Eye (tissue), 1 donor: ENCODE measurements around the gene EIF3D.

Experiments
- DNase-seq: peaks from one replicate; pipeline ENCODE4 v3.0.0-alpha.2; 2015

EIF3D gene

DNA sequence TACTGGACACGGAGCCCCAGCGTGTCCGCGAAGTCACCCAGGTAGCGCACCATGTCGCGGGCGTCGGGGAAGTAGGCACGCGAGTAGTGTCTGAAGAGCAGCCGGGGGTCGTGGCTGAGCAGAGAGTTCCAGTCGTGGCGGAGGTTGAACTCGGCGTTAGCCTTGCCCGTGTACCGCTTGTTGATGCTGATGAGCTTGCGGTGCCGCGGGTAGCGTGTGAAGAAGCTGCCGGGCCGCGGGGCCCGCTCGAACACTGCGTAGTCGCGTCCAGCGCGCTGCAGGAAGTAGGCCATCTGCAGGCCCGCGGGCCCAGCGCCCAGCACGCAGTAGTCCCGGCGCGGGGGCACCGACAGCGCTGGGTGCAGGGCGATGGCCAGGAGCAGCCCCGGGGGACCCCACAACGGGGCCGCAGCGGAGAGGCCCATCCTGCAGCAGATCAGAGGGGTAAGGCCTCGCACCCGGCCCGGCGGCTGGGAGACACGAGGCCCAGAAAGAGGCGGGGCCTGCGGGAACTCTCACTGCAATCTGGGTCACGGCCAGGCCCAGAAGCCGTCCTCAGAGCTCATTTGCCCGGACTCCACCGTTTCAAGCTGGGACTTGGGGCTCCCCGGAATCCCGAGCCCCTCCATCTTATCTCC, 22.8 kb downstream of the EIF3D start:
- no peak for DNase-seq

DNA sequence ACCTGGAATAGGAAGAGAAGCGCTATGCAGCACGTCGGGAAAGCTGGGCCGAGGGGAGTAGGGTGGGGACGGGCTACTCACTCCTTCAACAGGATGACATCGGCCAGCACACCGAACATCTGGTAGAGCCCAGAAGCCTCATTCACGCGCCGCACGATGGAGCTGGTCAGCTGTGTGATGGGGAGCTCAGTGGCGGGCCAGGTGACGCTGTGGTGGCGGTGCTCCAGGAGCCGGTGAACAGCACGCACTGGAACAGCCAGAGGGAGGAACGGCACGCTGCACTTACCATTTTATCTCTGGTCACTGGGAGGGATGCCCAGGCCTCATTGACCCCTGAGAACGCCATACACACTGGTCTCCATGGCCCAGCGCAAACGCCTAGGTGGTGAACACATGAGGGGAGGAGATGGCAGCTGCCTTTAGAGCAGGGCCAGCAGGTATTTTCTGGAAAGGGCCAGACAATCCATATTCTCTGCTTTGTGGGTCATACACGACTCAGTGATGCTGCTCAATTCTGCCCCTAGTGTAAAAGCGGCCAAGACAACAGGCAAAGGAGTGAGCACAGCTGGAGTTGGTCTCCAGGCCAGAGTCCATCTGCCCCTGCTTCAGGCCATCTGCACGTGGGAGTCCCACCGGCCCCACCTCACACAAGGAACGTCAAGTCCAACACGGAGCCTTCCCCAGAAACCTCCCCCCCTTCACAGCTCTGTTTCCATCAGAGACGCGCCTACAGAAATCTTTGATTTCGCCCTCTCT, 30.9 kb downstream of the EIF3D start:
- DNase-seq: no peak

DNA sequence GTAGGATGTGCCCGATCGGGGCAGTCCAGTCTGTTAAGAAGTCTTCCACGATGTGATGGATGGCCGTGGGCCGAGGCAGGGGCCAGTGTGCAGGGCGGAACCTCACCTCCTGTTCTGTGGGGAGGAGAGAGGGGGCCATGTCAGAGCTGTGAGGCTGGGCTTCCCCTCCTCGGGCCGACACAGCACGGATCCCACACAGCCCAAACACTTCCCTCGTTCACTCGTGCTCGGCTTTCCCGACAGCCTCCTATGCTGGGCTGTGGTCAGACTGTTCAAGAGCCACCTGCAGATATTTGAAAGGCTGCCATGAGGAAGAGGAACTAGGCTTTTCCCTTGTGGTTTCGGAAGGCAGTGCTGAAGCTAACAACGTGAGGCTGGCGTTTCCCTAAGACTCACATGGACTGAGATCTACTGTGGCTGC, 35.3 kb downstream of the EIF3D start:
- no peak for DNase-seq

DNA sequence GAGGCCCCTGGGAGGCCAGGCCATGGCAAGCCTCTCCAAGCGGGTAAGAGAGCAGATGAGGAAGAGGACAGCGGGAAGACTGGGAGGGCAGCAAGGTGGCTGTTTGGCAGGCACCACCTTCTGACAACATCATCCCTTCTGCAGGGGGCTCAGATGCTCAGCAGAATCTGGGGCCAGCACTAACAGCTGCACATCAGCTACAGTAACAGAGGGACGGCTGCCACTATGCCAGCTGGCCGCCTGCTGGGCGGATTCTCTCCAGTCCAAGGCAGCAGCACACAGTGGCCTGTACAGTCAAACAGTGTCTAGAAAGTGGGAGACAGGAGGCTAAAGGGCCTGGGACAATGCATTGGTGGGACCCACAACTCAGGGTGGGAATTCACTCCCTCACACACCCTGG, 36.9 kb downstream of the EIF3D start:
- DNase-seq: no peak

DNA sequence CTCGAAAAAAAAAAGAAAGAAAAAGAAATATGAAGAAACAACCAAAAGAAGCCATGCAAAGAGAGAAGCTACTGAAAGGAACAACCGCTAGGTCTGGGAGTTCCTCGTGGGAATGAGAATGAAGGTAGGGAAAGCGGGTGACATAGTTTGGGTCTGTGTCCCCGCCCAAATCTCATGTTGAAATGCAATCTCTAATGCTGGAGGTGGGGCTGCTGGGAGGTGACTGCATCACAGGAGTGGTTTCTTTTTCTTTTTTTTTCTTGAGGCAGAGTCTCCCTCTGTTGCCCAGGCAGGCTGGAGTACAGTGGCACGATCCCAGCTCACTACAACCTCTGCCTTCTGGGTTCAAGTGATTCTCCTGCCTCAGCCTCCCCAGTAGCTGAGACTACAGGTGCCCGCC, 37.8 kb downstream of the EIF3D start:
- DNase-seq: no peak

DNA sequence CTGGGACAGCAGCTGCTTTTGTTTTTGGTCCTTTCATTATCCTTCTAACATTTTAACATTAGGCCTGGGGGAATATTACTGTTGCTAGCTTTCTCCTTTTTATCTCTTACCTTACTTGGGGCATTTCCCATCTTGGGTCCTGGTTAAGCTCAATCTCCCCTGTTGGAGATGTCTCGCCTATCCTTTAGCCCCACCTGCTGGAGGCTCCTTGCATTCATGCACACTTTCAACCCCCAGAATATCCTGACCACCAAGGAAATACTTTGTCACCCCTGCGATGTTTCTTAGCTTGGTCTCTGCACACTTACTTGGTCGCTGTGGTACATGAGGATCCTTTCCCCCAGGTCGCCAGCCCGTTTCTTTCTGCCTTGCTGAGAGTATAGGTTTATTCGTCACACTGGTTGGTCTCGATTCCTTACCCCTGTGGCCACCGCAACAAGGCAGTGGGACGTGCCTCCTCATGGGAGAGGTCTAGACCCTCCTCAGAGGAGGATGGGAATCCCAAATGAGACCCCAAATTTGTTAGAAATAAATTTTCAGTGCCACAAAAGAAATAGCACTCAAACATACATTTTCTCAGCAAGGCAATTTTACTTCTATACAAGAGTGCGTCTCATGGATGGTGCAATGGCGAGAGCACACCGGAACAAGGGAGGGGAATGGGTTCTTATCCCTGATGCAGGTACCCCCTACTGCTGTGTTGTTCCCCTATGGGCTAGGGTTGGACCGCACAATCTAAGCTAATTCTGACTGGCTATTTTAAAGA, 42.2 kb downstream of the EIF3D start:
- DNase-seq: peak; percentile 54

DNA sequence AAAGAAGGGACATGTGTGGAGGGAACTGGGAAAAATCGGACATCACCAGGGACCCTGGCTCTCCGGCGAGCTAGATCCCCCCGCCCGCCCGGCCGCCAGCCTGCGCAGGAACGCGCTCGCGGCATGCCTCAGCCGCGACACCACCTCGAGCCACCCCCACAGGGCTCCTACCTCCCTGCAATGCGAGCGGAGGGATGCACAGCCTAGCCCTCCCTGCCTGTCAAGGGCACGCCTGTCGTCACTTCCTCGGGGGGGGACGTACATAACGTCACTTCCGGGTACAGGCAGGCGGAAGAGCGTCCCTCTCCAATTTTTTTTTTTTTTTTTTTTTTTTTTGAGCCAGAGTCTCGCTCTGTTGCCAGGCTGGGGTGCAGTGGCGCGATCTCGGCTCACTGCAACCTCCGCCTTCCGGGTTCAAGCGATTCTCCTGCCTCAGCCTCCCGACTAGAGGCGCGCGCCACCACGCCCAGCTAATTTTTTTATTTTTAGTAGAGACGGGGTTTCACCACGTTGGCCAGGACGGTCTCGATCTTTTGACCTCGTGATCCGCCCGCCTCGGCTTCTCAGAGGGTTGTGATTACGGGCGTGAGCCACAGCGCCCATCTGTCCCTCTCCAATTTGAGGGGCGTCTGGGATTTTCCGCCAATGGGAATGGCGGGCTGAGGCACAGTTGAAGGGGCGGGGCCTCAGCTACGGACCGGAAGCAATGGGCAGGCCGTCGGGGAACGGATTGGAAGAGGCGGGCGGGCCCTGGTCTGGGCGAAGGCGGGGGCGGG, 47.4 kb downstream of the EIF3D start, which contains the start of gene TXN2:
Gene TXN2, minus strand, starts transcription at position 248 of the 776 bp plus-strand sequence. CDS start 803 bp downstream, outside the sequence.
- DNase-seq: peak; percentile 99

DNA sequence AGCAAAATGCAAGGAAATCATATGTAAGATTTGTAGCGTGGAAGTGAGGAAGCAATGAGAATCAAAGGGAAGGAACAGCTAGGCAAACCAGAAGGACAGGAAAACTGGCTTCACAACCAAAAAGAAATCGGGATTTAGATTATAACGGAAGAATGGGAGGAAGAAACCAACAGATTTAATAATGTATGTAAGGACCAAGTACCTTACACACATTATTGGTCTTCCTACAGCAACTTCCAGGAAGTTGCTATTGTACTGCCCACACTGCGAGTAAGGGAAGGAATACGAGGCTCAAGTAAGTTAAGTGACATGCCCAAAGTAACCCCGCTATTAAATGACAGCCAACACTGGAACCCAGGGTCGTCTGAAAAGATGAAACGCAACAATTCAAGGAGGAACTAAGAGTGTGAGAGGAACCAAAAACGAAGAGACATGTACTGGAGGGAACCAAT, 48.0 kb downstream of the EIF3D start:
- no peak for DNase-seq

DNA sequence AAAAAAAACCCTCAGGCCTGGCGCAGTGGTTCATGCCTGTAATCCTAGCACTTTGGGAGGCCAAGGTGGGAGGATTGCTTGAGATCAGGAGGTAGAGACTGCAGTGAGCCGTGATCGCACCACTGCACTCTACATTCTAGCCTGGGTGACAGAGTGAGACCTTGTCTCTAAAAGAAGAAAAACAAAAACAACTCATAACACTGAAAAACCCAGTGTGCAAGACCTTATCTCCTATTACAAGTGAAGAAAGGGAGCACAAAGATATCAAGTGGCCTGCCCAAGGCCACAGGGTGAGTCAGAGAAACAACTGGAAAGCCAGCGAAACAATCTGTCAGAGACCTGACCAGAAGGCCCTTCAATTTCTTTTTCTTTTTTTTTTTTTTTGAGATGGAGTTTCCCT, 50.0 kb downstream of the EIF3D start:
- no peak for DNase-seq

DNA sequence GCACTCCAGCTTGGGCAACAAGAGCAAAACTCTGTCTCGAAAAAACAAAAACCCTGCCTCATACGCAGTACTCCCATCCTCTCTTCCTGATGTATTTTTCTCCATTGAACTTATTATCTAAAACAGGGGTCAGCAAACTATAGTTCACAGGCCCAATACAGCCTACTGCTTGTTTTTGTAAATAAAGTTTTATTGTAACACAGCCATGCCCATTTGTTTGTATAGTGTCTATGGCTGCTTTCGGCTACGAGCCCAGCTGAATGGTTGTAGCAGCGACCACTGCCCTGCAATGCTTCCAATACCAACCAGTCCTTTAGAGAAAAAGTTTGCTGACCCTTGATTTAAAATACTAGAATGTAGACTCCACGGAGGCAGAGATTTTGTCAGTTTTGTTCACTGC, 53.6 kb downstream of the EIF3D start:
- no peak for DNase-seq

DNA sequence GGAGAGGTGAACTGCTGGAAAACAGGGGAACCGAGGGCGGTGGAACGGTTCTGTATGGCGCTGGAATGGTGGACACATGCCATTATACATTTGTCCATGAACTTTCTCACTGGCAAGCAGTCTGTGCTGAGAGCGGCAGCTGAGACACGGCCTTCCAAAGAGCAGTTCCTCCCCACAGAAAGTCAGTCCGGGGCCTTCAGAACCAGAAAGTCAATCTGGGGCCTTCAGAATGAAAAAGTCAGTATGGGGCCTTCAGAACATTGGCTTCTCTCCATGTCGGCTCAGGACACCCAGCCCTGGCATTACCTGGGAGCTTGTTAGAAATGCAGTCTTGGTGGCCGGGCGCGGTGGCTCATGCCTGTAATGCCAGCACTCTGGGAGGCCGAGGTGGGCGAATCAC, 56.3 kb downstream of the EIF3D start:
- no peak for DNase-seq

DNA sequence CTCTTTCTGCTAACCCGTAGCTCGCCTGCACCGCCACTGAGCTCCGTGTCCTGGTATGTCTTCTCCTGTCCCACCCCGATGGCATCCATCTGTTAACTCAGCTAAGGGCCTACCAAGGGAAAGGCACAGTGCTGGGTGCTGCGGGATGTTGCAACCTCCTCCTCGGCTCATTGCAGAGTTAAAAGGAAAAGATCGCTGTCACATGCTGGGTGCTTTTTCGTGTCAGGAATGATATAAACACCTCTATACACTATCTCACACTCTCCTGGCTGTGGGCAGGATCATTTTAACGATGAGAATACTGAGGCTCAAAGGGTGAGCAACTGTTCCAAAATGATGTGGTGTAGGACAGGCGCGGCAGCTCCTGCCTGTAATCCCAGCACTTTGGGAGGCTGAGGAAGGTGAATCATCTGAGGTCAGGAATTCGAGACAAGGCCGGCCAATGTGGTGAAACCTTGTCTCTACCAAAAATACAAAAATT, 57.6 kb downstream of the EIF3D start:
- DNase-seq: no peak

DNA sequence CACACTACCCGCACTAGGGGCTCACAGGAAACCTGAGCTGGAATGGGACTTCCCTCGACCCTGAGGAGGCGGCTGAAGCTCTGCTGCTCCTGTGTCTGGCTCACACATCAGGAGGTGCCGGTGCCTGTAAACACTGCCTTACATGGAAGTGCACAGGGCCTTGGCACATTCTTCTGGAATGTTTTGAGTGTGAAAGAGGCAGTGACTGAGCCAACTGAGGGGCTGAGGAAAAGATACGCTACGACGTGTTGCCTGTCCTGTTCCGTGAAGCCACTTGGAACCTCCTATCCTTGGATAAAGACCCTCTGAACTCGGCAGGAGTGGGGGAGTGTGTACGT, 58.0 kb downstream of the EIF3D start:
- no peak for DNase-seq

DNA sequence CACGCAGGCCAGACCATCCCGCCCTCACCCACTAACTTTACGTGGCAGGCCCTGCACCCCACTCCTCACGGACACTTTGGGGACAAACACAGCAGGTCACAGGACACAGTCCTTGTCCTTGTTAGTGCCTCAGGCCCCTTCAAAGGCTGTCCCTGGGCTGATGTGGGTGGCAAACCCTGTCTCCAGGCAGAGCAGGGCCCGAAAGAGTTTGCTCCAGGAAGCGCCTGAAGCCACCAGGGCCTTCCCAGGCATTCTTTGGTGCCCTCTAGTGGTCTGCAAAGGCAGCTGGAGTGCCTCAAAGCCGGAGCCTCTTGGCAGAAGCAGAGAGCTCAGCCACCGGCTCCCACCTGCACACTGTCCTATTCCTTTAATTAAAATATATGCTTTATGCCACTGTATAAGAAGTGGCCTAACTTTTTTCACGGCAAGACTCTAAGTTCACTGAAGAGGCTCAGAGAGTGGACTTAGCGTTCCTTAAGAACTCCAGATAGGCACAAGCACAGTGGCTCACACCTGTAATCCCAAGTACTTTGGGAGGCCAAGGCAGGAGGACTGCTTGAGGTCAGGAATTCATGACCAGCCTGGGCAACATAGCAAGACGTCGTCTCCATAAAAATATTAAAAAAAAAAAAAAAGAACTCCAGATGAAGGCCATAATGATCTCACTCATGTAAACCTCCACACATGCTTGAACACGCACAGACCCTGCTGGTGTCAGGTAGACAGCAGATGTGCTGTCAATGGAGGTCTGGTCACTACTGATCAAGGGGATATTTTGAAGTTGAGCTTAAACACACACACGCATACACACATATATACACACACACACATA, 58.6 kb downstream of the EIF3D start:
- peak; percentile 93 for DNase-seq

DNA sequence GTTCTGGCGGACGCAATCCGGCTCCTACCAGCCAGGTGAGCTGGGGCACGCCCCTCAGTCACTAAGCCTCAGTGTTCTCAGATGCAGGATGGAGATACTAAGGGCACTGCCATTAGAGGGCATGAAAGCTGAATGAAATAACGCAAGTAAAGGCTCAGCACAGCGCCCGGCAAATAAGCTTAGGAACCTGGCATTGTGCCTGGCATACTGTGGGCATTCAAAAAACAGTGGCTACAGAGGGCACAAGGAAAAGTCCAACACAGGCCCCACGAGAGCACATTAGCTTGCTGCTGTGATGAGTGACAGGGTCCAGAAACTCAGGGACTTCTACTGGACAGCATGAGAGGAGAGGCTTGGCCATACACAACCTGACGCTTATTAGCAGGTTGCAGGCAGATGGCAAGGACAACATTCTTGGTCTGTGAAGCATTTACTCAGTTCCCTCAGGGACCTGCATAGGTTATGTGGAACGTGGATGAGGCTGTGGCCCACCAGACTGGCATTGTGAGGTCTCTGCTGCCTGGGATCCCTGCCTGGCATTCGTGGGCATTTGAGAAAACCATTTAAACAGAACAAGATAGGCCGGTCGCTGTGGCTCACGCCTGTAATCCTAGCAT, 59.8 kb downstream of the EIF3D start:
- DNase-seq: no peak

DNA sequence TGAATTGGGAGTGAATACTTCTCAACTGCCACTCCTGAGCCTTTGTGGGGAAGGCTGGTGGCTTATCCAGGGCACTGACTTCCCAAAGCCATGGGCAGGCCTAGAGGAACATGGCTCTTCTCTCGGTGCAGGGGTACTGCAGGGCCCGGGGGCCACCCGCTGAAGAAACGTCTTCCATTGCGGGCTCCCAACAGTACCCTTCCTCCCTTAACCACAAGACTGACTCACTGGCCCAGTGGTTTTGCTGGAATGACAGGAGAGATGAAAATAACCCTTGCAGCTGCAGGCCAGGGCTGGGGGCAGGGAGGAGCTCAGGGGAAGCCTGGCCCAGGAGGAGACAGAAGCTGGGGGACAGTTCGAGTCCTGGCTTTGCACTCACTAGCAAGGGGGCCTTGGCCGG, 61.0 kb downstream of the EIF3D start:
- DNase-seq: no peak

DNA sequence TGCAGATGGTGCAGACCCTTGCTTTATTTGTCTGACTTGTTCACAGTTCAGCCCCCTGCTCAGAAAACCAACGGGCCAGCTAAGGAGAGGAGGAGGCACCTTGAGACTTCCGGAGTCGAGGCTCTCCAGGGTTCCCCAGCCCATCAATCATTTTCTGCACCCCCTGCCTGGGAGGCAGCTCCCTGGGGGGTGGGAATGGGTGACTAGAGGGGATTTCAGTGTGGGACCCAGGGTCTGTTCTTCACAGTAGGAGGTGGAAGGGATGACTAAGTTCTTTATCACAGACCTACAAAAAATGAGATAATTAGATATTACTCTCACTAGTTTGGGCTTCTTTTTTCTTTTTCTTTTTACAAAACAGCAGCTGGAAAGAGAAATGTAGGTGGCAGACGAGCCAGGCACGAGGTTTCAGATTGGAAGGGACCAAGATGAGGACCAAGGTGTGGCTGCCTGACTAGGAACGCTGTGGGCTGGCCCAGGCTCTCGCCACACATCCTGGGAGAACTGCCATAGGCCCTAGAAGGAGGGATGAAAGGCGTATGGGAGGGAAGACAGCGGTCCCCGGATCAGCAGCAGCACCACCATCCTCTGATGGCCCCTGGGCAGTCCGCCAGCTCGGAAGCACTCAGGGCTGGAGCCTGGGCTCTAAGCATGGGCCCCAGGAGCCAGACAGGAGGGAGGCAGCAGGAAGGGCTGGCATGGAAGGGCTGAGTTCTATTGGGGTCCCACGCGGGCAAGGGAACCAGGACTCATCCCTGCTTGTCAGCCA, 61.7 kb downstream of the EIF3D start:
- no peak for DNase-seq

DNA sequence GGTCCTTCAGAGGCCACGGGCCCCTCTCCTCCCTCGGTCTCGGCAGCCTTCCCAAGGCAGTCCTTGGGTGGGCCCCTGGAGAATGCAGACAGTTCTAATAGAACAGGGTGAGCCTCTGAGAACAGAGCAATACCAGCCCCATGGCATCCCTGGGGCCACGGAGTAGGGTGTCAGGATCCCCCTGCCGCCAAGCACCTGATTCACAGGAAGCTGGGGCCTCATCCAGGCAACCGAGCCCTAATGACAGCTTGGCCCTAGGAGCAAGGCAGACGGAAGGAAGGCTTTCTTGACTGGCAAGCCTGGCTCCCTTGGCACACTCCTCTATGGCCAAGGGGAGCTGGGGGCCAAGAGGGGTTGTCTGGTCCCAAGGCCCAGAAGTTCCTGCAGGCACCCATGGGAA, 62.7 kb downstream of the EIF3D start:
- no peak for DNase-seq

DNA sequence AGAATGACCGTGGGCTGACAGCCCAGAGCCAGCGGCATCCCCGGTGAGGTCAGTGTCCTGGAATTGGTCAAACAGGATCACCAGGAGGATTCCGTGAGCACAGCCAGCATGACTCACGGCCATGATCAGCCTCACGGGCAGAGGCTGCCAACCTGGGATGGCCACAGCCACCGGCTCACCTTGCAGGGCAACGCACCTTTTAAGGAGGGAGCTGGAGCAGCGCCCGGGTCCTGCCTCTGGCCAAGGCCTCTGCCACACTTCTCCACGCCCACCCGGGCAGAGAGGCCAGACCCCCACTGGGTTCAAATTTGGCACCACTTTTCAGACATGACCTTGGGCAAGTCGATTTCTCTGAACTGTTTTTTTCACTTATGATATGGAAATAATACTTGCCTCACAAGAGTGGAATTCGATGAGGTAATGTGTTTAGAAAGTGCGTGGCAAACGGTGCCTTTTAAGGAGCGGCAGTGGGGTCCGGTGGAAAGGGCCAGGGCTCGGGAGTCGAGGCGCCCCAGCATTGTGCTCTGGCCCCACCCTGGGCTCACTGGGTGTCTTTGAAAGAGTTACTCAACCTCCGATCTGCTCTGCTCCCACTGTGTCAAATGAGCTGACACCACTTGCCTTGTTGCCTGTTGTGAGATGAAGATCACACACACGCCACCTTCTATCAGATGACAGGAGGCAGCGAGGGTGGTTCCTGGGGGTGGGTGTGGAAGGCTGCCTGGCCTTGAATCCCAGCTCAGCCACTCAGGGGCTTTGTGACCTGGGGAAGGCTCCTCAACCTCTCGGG, 63.5 kb downstream of the EIF3D start:
- DNase-seq: peak; percentile 29

DNA sequence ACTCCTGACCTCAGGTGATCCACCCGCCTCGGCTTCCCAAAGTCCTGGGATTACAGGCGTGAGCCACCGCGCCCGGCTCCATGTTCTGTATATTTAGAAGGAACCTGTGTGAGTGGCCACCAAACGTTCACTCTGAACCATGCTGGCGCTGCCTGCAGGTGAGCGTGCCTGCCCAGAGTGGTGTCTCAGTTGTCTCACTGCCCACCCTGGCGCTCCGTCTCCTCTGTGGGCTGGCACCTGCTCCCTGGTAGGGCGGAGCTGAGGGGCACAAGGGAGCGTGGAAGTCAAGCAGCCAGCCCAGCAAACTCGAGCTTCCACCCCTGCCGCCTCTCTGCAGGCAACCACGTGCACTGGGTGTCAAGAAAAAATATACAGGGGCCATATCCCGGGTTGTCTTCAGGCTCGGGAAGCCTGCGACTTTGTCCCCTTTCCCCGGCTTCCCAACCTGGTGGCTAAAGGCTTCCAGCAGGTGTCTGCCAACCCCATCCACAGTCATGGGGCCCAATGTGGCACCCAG, 64.2 kb downstream of the EIF3D start:
- no peak for DNase-seq
